K562 (cell line): ENCODE measurements around the gene EFHB.

Experiments
- POLR2A ChIP-seq: fragments of 450-650 bp; conservative IDR thresholded peaks from 2 replicates; pipeline ENCODE4 v1.6.1; 2016
- SRSF7 ChIP-seq: fragments of 200-400 bp; formaldehyde crosslinking; optimal IDR thresholded peaks from 2 replicates; pipeline ENCODE3; 2017; ENCODE audit warnings: mild to moderate bottlenecking, low read depth, low read length
- TF ChIP-seq, protein P1 (sequence below), 3 experiments: IDR thresholded peaks in 2 of 3; conservative IDR thresholded peaks in 1 of 3; 2 replicates each; pipeline ENCODE4 v1.5.1; 2011 to 2012; ENCODE audit warnings: low read length in 3 of 3, mild to moderate bottlenecking in 3 of 3, control low read depth in 2 of 3, improper control_type of control experiment in 1 of 3, inconsistent platforms in 1 of 3, low read depth in 1 of 3, mixed read lengths in 1 of 3, moderate library complexity in 1 of 3; ENCODE audit not compliant: insufficient read depth in 2 of 3
- TF ChIP-seq, protein P2 (sequence below): fragments of 250-450 bp; sonication (Bioruptor Pico); IDR thresholded peaks from 2 replicates; pipeline ENCODE4 v1.4.0; 2020; ENCODE audit warnings: borderline replicate concordance

- TF ChIP-seq SRSF7 = no peak
- TF ChIP-seq, protein P1, sequence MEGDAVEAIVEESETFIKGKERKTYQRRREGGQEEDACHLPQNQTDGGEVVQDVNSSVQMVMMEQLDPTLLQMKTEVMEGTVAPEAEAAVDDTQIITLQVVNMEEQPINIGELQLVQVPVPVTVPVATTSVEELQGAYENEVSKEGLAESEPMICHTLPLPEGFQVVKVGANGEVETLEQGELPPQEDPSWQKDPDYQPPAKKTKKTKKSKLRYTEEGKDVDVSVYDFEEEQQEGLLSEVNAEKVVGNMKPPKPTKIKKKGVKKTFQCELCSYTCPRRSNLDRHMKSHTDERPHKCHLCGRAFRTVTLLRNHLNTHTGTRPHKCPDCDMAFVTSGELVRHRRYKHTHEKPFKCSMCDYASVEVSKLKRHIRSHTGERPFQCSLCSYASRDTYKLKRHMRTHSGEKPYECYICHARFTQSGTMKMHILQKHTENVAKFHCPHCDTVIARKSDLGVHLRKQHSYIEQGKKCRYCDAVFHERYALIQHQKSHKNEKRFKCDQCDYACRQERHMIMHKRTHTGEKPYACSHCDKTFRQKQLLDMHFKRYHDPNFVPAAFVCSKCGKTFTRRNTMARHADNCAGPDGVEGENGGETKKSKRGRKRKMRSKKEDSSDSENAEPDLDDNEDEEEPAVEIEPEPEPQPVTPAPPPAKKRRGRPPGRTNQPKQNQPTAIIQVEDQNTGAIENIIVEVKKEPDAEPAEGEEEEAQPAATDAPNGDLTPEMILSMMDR (IDR thresholded peaks at IDR 0.05 in 2 of 3, conservative IDR thresholded peaks at IDR 0.05 in 1 of 3; ENCODE audit: insufficient read depth in 2 of 3, low read depth in 1 of 3, low read length in 3 of 3) = no peak
- TF ChIP-seq POLR2A = no peak
- TF ChIP-seq, protein P2, sequence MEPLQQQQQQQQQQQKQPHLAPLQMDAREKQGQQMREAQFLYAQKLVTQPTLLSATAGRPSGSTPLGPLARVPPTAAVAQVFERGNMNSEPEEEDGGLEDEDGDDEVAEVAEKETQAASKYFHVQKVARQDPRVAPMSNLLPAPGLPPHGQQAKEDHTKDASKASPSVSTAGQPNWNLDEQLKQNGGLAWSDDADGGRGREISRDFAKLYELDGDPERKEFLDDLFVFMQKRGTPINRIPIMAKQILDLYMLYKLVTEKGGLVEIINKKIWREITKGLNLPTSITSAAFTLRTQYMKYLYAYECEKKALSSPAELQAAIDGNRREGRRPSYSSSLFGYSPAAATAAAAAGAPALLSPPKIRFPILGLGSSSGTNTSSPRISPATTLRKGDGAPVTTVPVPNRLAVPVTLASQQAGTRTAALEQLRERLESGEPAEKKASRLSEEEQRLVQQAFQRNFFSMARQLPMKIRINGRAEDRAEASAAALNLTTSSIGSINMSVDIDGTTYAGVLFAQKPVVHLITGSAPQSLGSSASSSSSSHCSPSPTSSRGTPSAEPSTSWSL (CRISPR knock-in tag) = no peak
These were observed 25.5 kb upstream of the EFHB start for GRCh38 chr3:19959505-19959904.
